Right lobe of liver (tissue), 6 donors: ENCODE data around the gene TAF13. TPM values are rescaled to one million over a fixed set of nuclear protein-coding genes. Genes with fewer than 3 reads are reported as not detected.

Source experiments
- ATAC-seq, 4 donors: fragments of 200-7000 bp; cut with Tn5 transposase; one replicate each; pipeline ENCODE4 v1.9.1; 2020; ENCODE audit warnings: mild to moderate bottlenecking in 4 of 4, moderate library complexity in 4 of 4
- DNase-seq, 3 donors: peaks; one replicate each; pipeline ENCODE4 v3.0.0-alpha.2; 2020
- H3K27ac ChIP-seq, 3 donors: fragments of 200-600 bp; one replicate each; pipeline ENCODE4 v1.8.0; 2022
- H3K27me3 ChIP-seq, 2 donors: fragments of 200-600 bp; one replicate each; pipeline ENCODE4 v1.8.0; 2022
- H3K36me3 ChIP-seq, 4 donors: fragments of 200-600 bp; sonication (generic) in 1 of 4; one replicate each; pipeline versions ENCODE4 v1.5.1 to v1.8.0; 2017 to 2022; ENCODE audit warnings: control low read depth in 1 of 4
- H3K4me1 ChIP-seq, 4 donors: fragments of 200-600 bp; sonication (generic) in 1 of 4; one replicate each; pipeline versions ENCODE4 v1.5.1 to v1.8.0; 2017 to 2022; ENCODE audit warnings: control low read depth in 1 of 4
- H3K4me3 ChIP-seq, 3 donors: fragments of 200-600 bp; one replicate each; pipeline ENCODE4 v1.8.0; 2022
- H3K9me3 ChIP-seq, 4 donors: fragments of 200-600 bp; sonication (generic) in 1 of 4; one replicate each; pipeline versions ENCODE4 v1.5.1 to v1.8.0; 2017 to 2022; ENCODE audit warnings: control low read depth in 1 of 4
- CTCF ChIP-seq, 4 donors: fragments of 200-600 bp in 3 of 4; fragments of 450-650 bp in 1 of 4; IDR thresholded peaks; one replicate each; pipeline versions ENCODE4 v1.5.1 to v1.8.0; 2016 to 2022; ENCODE audit warnings: antibody characterized with exemption in 4 of 4, mild to moderate bottlenecking in 2 of 4
- POLR2A ChIP-seq: fragments of 450-650 bp; IDR thresholded peaks from one replicate; pipeline ENCODE4 v1.6.1; 2017; ENCODE audit warnings: antibody characterized with exemption, mild to moderate bottlenecking
- WGBS: methylation state at CpG from one replicate; pipeline ENCODE4 v1.1.6; 2018; ENCODE audit warnings: low coverage, low lambda C conversion rate; ENCODE audit not compliant: insufficient coverage; ENCODE audit errors: missing lambda C conversion rate; 5-methylcytosine and 5-hydroxymethylcytosine counted together
- intact Hi-C, 2 donors: fragments of 100-400 bp; cut with DNase I; formaldehyde crosslinking; loops; one replicate each; pipeline versions ENCODE4 v1.11.2 to v1.14.1; 2022
- total RNA-seq, 6 experiments: library from RNA; depleted of rRNA in 2 of 6; stranded (reverse); fragments of >200 nt in 2 of 6; fragmentation: NEBNext Ultra II Directional in 3 of 6; extraction: Animal tissue kit (Norgen Biotek cat#: 25700) in 3 of 6; gene quantifications; one replicate each; pipeline versions ENCODE4 v1.1.0 to v1.2.4, GENCODE V29; 2016 to 2023
- donor health status: DM: no; HTN: yes; CAD: no.
- donor health status: DM: no; HTN: no; CAD: no.
- donor health status: DM: no; HTN: no; CAD: no.
- donor health status: DM: no; HTN: yes; CAD: no.
- donor health status: DM: no; HTN: yes; CAD: no.

TAF13 gene
- total RNA-seq, 6 experiments from 2014 or later, result 19.2 to 41.1 (median 26.4) TPM

GRCh38 chr1:109046671-109047070 is 29.1 kb downstream of the TAF13 start:
- ATAC-seq (no peak), DNase-seq (no peak)
- no peak overlapping the region for H3K4me3 ChIP-seq
- no peaks in the 10 kb centered on the region for H3K4me1 ChIP-seq
- intact Hi-C loops, result no loop called here
- H3K27ac ChIP-seq, result no peak overlapping the region
- no peaks in the 10 kb centered on the region for H3K27me3 ChIP-seq
- H3K9me3 ChIP-seq, result no peaks in the 10 kb centered on the region
- TF ChIP-seq CTCF (IDR thresholded peaks at IDR 0.05) (no peak), POLR2A (no peak)
- 70% methylated on average over 4 of the region's 4 CpGs for WGBS
- H3K36me3 ChIP-seq, result no peaks in the 10 kb centered on the region

GRCh38 chr1:109045595-109045994 is 30.2 kb downstream of the TAF13 start:
- no peaks in the 10 kb centered on the region for H3K9me3 ChIP-seq
- H3K4me3 ChIP-seq, result no peak overlapping the region
- DNase-seq (no peak), ATAC-seq (no peak)
- no peaks in the 10 kb centered on the region for H3K36me3 ChIP-seq
- TF ChIP-seq POLR2A (no peak), CTCF (IDR thresholded peaks at IDR 0.05) (no peak)
- H3K27ac ChIP-seq, result no peak overlapping the region
- H3K4me1 ChIP-seq, result no peaks in the 10 kb centered on the region
- 44% methylated on average over 1 of the region's 1 CpG for WGBS
- intact Hi-C loops, result no loop called here
- no peaks in the 10 kb centered on the region for H3K27me3 ChIP-seq

- 0% methylated on average over 5 of the region's 90 CpGs for WGBS
- no peaks in the 10 kb centered on the region for H3K27me3 ChIP-seq
- H3K9me3 ChIP-seq, result no peaks in the 10 kb centered on the region
- no peaks in the 10 kb centered on the region for H3K36me3 ChIP-seq
- H3K4me3 ChIP-seq, result peak within 1 kb of the TSS; percentile 71 to 94 (median 91)
- no peaks in the 10 kb centered on the region for H3K4me1 ChIP-seq
- intact Hi-C loops, result no loop called here
- DNase-seq, result peak; percentile 96 to 97 (median 97)
- TF ChIP-seq POLR2A (peak; percentile 95), CTCF (IDR thresholded peaks at IDR 0.05) (no peak)
- peak; percentile 98 to 99 (median 99) for ATAC-seq
- H3K27ac ChIP-seq, result peak within 1 kb of the TSS; percentile 29 to 68 (median 44)
Measured at GRCh38 chr1:109041621-109042468, 34.0 kb downstream of the TAF13 start, which contains the start of gene WDR47. TSS of gene WDR47 (minus strand) at chr1:109042102. CDS start at chr1:109023512, 18,590 bp downstream.

GRCh38 chr1:109040989-109041620 is 34.7 kb downstream of the TAF13 start:
- TF ChIP-seq POLR2A, result no peak
- TF ChIP-seq CTCF (IDR thresholded peaks at IDR 0.05), result no peak
- no peaks in the 10 kb centered on the region for H3K36me3 ChIP-seq
- H3K4me3 ChIP-seq, result peak overlapping the region; percentile 71 to 94 (median 91)
- ATAC-seq (peak; percentile 17 to 33 (median 24)), DNase-seq (peak; percentile 44 to 56 (median 53))
- H3K27ac ChIP-seq, result peak overlapping the region; percentile 29 to 68 (median 44)
- H3K4me1 ChIP-seq, result no peaks in the 10 kb centered on the region
- under 1% methylated on average over 20 of the region's 44 CpGs for WGBS
- intact Hi-C loops, result no loop called here
- H3K27me3 ChIP-seq, result no peaks in the 10 kb centered on the region
- no peaks in the 10 kb centered on the region for H3K9me3 ChIP-seq
